Endometrial microvascular endothelial cells (primary cell): ENCODE data around the gene GRIK1. TPM values are rescaled to one million over a fixed set of nuclear protein-coding genes. Genes with fewer than 3 reads are reported as not detected.

Source experiments
- in situ Hi-C: cut with HindIII; loops from 2 replicates; pipeline ENCODE4 v1.10.0; 2017; ENCODE audit warnings: low sequenced_read_pairs, low pct_unique_long_range_greater_than_20kb; ENCODE audit errors: inconsistent ontology term
- total RNA-seq: library from RNA; depleted of rRNA; stranded (reverse); fragments of >200 nt; gene quantifications from one replicate; pipeline ENCODE4 v1.2.3, GENCODE V29; 2015; ENCODE audit errors: inconsistent ontology term

GRIK1 gene
- total RNA-seq, 1 donor from 2014 or later = not detected

DNA sequence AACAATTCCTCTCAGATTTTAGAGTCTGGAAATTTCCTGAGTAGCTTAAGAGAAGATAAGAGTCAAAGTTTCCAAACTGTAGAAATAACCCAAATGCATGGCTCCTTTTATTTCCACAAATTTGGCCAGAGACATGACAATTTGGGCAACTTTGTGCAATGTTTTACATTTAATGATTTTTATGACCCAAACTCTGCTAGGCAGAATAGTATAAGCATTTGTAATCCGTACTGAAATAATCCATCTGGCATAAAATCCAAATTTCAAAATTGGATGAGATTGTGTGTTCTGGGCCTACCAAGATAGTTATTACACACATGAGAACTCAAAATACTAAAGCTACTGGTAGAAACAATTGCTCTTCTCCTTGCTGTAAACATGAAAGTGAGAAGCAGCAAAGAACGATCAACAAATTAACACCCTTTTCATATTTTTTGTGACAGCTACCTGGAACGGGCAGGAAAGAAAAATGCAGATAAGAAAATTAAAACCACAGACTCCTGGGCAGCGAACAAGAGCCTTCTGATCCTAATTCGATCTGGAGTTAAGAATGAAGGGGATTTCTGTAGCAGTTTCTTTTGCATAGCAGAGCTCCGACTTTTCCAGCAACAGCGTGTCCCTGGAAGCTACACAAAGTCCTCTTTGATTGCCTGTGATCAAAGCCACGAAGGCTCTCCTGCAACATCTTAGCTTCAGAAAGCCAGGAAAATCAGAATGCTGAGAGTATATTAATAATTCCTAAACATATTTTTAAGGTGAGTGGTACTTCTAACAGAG is 191.2 kb downstream of the GRIK1 start:
- in situ Hi-C loops = no loop called here

- in situ Hi-C loops = no loop called here
Observed at GRCh38 chr21:29741761-29742160, 198.0 kb downstream of the GRIK1 start.

DNA sequence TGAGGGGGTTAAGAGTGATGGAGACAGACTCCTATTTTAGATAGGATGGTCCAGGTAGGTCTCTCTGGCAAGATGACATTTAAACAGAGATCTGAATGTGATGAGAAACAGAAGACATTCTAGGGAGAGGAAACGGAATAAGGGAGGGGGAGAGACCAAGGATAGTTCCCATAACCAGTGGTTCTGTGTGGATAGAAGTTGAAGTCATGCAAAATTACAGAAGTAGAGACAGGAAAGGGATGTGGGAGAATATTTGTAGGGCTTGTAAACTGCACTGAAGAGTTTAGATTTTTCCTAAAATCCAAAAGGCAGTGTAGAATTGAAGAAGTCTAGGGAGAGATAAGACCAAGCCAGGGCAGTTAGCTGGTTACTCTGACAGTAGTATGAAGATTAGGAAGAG is 200.6 kb downstream of the GRIK1 start:
- in situ Hi-C loops = no loop called here

DNA sequence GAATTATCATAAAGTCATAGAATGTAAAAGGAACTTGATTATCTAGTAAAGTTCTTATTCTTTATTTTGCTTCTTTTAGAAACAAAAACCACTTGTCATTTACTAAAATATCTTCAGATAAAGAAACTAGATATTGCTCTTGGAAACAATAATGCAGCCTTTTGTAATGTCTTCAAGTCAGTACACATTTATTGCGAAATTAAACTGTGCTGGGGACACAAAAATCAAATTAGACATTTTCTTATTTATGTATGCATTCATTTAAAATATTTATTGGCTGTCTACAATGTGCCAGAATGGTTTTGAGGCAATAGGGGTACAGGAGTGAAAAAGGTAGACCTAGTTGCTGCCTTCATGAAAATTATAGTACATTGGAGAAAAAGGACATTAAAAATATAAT is 201.1 kb downstream of the GRIK1 start:
- in situ Hi-C loops = no loop called here

- in situ Hi-C loops = no loop called here
Observed at GRCh38 chr21:29737186-29737585, 202.6 kb downstream of the GRIK1 start.

GRCh38 chr21:29730281-29730680 is 209.5 kb downstream of the GRIK1 start:
- in situ Hi-C loops = no loop called here

DNA sequence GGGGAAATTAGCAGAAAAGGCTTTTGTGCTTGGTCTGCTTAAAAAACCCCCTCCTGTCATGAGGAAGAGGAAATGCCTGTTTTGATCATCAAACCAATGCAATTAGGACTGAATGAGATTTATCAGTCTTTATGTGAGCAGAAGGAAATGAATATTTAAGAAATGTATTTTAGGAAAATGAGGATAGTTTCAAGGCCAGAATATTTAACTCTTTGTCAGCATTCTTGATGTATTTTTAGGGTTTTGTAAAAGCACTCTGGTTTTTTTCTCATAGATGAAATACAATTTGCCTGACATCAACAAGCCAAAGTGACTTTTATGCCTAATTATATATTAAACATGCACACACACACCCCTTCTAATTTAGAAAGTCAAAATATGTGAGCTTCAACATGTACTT is 213.8 kb downstream of the GRIK1 start:
- in situ Hi-C loops = no loop called here

DNA sequence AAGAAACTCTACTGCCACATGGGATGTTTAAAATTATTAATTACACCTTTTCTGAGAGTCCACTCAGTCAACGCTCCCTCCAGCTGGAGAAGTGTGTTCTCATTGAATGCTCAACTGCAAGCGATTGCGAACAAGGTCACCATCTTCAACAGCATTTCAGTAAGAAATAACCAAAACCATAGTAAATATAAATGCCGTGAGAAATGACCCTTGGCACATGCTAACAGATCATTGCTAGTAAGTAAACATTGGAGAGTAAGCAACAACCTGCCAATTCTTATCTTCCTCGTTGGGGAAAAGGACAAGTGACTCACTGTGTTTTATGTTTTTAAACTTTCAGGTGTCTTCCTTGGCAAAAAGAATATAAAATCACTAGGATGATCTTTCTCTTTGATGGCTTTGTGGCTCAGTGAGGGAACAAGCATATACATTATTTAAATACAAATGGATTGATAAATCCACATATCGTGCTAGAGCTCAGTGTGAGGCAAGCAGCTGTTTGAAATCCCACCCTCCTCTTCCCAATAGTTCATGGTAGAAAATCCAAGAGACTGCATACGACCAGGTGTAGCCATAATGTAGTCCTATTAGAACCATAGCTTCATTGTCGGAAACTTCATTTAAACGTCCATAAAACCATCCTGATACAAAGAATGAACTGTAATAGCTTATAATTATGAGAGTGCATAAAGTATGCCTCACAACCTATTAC is 214.6 kb downstream of the GRIK1 start:
- in situ Hi-C loops = no loop called here

- in situ Hi-C loops = no loop called here
Observed at GRCh38 chr21:29721964-29722363, 217.8 kb downstream of the GRIK1 start.

- in situ Hi-C loops = no loop called here
Observed at GRCh38 chr21:29721221-29721620, 218.6 kb downstream of the GRIK1 start.

- in situ Hi-C loops = no loop called here
Observed at GRCh38 chr21:29719521-29719920, 220.3 kb downstream of the GRIK1 start.

DNA sequence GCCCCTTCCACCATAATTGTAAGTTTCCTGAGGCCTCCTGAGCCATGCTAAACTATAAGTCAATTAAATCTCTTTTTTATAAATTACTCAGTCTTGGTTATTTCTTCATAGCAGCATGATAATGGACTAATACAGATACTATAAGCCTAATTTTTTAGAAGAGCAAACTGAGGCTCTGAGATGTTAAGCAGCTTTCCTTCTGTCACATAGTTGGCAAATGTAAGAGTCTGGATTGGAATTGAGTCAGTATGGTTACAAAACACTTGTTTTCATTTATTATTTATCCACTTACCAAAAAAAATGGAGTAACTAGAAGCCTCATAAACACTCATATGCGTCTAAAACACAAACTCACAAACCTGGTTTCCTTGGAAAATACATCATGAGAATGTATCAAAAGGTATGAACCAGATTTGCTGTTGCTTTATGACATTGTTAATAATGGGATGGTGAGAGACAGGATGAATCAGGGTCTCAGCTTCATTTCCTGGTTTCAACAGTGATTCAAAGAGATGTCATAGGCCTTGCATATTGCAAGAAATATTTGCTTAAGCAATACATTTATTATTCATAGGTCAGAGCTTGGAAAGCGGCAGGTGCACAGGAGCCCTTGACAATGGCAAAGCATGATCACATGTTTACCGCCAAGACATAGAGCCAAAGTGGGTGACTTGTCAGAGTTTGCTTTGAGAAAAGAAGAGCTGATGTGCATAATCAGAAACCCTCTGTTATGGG is 221.5 kb downstream of the GRIK1 start:
- in situ Hi-C loops = no loop called here

GRCh38 chr21:29717659-29718058 is 222.1 kb downstream of the GRIK1 start:
- in situ Hi-C loops = no loop called here

- in situ Hi-C loops = no loop called here
Observed at GRCh38 chr21:29716753-29717152, 223.0 kb downstream of the GRIK1 start.

DNA sequence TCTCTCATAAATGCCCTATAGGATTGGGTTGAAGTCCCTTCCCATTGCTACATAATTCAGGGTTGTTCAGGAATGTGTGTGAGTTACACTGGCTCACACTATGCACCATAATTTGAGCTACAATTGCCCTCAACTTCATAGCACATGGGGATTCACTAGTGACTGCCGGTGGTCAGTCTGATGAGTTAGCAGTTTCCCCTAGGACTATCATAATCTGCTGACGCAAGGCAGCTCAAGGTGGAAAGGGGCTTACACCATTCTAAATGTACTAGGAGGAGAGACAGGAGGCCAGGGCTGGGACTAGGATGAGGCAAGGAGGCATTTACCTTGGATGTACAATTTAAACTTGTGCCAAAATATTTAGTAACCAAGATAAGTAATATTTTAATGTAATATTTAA is 224.7 kb downstream of the GRIK1 start:
- in situ Hi-C loops = no loop called here

DNA sequence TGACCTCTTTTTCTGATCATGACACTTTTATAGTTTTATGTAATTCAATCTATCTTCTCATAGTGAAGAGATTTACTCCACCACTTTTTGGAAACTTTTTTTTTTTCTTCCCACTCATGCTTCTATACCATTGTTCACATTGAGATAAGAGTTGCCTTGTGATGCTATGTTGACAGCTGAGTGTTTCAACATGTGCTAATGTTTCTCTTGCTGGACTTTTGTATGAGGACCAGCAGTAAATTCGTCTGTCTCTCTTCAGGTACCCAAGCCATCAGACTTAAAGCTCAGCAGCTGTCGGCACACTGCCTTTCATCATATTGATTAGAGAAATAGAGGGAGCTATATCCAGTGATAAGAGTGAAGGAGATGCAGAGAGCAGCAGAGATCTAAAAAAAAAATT is 227.0 kb downstream of the GRIK1 start:
- in situ Hi-C loops = no loop called here

DNA sequence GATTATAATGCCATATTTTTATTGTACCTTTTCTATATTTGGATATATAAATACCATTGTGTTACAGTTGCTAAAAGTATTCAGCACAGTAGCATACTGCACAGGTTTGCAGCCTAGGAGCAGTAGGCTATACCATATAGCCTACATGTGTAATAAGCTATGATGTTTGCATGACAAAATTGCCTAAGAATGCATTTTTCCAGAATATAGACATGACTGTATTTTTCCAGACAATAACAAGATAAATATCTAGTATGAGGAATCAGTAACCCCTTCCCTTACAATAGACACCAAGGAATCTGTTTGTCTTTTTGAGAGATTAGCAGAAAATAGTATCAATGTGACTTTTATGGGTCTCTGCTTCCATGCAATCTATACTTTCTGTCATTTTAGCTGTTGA is 228.6 kb downstream of the GRIK1 start:
- in situ Hi-C loops = no loop called here

DNA sequence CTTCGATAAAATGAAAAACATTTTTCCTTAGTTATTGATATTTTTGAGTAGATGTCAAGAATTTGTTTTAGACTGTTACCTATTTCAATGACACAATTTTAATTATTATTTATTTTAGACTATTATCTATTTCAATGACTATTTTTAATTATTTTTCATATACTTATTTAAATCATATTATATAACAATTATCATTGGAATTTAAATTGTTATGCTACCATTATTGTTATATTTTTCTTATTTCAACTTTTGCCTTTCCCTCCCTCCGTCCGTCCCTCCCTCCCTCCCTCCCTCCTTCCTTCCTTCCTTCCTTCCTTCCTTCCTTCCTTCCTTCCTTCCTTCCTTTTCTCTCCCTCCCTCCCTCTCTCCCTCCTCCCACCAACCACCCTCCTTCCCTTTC is 229.3 kb downstream of the GRIK1 start:
- in situ Hi-C loops = no loop called here

DNA sequence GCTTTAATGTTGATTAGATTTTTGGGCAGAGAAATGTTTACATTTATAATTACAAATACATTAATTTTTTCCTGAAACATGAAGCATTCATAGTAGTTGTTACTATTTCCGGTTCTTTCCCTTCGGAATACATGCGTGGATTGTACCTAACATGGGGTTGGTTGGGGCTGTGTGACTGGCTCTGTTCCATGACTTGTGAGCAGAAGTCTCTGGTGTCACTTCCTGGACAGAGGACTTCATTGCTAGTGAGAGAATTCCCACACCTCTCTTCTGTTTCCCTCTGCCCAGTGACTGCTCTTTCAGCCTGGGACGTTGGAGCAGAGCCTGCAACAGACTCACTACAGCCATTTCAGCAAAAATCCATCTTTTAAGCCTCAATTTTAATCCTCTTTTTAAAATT is 231.4 kb downstream of the GRIK1 start:
- in situ Hi-C loops = no loop called here

DNA sequence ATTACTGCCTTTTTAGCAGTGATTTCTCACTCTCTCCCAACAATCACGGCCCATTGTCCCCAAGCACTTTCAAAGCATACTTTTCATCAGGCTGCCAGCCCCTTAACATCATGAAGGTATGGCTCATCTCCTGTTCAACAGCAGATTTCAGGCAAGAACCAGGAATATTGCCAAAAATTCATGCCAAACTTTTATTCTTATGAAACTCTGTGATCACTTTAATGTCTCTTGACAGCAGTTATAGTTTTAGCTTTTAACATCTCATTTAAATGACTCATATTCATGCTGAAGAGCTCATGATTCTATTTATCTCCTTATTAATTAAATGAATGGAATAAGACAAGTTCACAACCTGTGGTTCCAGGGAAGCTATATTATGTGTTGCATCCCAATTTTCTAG is 235.1 kb downstream of the GRIK1 start:
- in situ Hi-C loops = no loop called here
